Neural cell (in vitro differentiated cells): Measurements from ENCODE around the gene ATF5.
A peak's percentile ranks its signal among the peaks of the same experiment; 100 is the strongest.

ENCODE experiments used
- EP300 ChIP-seq: fragments of 450-650 bp; conservative IDR thresholded peaks from 2 replicates; pipeline ENCODE4 v1.6.1; 2014; ENCODE audit warnings: antibody characterized with exemption, mild to moderate bottlenecking, moderate library complexity; ENCODE audit not compliant: poor library complexity, severe bottlenecking
- EZH2 ChIP-seq: fragments of 200-600, 300-800 bp; shearing (Covaris generic), sonication (generic); IDR thresholded peaks from 2 replicates; pipeline ENCODE4 v1.6.1; 2014; ENCODE audit warnings: antibody characterized with exemption, low read length, borderline replicate concordance, mild to moderate bottlenecking; ENCODE audit not compliant: insufficient read depth, poor library complexity, severe bottlenecking
- MXI1 ChIP-seq: fragments of 450-650 bp; conservative IDR thresholded peaks from 2 replicates; pipeline ENCODE4 v1.6.1; 2014; ENCODE audit warnings: antibody characterized with exemption, mild to moderate bottlenecking; ENCODE audit not compliant: poor library complexity, severe bottlenecking
- POLR2AphosphoS5 ChIP-seq: IDR thresholded peaks from 2 replicates; pipeline ENCODE4 v1.6.1; 2012
- RAD21 ChIP-seq: fragments of 450-650 bp; conservative IDR thresholded peaks from 2 replicates; pipeline ENCODE4 v1.6.1; 2014; ENCODE audit warnings: antibody characterized with exemption, mild to moderate bottlenecking, moderate library complexity
- SMC3 ChIP-seq: fragments of 450-650 bp; conservative IDR thresholded peaks from 2 replicates; pipeline ENCODE4 v1.6.1; 2014; ENCODE audit warnings: antibody characterized with exemption, mild to moderate bottlenecking, moderate library complexity; ENCODE audit not compliant: poor library complexity
- TAF1 ChIP-seq: IDR thresholded peaks from 2 replicates; pipeline ENCODE4 v1.6.1; 2012; ENCODE audit warnings: low read depth
- TF ChIP-seq, protein P1 (sequence below): fragments of 450-650 bp; IDR thresholded peaks from 2 replicates; pipeline ENCODE4 v1.5.1; 2014; ENCODE audit warnings: antibody characterized with exemption, mild to moderate bottlenecking, moderate library complexity; ENCODE audit not compliant: poor library complexity, severe bottlenecking
- TF ChIP-seq, protein P2 (sequence below): IDR thresholded peaks from 2 replicates; pipeline ENCODE4 v1.6.1; 2012; ENCODE audit warnings: borderline replicate concordance

DNA sequence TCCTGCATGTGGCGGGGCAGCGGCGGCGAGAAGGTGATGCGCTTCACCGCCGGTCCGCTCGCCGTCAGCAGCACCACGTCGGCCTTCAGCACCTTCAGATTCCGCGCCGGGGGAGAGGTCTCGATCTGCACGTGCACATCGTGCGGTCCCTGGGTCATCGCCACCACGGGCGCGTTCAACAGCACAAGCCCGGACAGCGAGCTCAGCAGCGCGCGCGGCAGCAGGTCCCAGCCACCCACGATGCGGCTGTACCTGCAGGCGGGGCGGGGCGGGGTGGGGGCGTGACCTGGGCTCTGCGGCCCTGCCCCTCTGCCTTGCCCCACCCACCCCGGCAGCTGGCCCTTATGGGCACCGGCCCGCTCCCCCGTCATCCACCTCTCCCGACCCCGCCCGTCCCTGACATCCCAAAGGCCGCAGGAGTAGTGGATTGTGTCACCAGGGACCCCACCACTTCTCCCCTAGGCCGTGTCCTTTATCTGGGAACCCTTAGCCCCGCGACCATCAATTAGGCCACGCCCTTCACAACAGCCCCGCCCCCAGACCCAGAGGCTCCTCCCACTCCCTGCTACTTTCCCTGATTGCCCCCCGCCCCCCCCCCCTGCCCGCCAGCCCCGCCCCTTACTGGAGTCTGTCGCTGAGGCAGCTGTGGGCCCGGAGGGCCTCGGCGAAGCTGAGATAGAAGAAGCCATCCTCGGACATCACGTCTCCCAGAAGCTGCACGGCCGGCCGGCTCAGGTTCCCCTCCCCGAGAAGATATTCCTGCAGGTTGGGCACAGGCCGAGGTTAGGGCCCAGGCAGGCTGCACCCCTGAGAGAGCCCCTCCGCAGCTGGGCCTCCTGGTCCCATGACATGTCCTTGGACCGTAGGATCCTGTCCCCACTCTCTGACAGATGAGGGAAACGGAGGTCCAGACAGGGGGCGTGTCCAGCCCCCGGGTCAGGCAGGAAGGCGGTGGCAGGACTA, 38.4 kb upstream of the ATF5 start:
- TF ChIP-seq SMC3 (no peak), RAD21 (no peak), POLR2AphosphoS5 (no peak), EZH2 (no peak), EP300 (no peak), TAF1 (no peak), MXI1 (no peak)
- TF ChIP-seq, protein P1, sequence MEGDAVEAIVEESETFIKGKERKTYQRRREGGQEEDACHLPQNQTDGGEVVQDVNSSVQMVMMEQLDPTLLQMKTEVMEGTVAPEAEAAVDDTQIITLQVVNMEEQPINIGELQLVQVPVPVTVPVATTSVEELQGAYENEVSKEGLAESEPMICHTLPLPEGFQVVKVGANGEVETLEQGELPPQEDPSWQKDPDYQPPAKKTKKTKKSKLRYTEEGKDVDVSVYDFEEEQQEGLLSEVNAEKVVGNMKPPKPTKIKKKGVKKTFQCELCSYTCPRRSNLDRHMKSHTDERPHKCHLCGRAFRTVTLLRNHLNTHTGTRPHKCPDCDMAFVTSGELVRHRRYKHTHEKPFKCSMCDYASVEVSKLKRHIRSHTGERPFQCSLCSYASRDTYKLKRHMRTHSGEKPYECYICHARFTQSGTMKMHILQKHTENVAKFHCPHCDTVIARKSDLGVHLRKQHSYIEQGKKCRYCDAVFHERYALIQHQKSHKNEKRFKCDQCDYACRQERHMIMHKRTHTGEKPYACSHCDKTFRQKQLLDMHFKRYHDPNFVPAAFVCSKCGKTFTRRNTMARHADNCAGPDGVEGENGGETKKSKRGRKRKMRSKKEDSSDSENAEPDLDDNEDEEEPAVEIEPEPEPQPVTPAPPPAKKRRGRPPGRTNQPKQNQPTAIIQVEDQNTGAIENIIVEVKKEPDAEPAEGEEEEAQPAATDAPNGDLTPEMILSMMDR, result peak; percentile 26
- TF ChIP-seq, protein P2, sequence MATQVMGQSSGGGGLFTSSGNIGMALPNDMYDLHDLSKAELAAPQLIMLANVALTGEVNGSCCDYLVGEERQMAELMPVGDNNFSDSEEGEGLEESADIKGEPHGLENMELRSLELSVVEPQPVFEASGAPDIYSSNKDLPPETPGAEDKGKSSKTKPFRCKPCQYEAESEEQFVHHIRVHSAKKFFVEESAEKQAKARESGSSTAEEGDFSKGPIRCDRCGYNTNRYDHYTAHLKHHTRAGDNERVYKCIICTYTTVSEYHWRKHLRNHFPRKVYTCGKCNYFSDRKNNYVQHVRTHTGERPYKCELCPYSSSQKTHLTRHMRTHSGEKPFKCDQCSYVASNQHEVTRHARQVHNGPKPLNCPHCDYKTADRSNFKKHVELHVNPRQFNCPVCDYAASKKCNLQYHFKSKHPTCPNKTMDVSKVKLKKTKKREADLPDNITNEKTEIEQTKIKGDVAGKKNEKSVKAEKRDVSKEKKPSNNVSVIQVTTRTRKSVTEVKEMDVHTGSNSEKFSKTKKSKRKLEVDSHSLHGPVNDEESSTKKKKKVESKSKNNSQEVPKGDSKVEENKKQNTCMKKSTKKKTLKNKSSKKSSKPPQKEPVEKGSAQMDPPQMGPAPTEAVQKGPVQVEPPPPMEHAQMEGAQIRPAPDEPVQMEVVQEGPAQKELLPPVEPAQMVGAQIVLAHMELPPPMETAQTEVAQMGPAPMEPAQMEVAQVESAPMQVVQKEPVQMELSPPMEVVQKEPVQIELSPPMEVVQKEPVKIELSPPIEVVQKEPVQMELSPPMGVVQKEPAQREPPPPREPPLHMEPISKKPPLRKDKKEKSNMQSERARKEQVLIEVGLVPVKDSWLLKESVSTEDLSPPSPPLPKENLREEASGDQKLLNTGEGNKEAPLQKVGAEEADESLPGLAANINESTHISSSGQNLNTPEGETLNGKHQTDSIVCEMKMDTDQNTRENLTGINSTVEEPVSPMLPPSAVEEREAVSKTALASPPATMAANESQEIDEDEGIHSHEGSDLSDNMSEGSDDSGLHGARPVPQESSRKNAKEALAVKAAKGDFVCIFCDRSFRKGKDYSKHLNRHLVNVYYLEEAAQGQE, result no peak
